GM12878 (cell line): Measurements from ENCODE around the gene PPARA. TPM values are rescaled to one million over a fixed set of nuclear protein-coding genes. Genes with fewer than 3 reads are reported as not detected.

Experiments
- ATAC-seq: fragments of 200-7000 bp; cut with Tn5 transposase; 3 replicates; pipeline ENCODE4 v1.9.1; 2020; ENCODE audit warnings: mild to moderate bottlenecking, moderate library complexity
- BruUV-seq: library from RNA; stranded (reverse); fragments of 400-500 nt; replicated peaks from 2 replicates; lab custom pipeline; 2021; lab: Mats Ljungman, UMichigan
- CTCF ChIA-PET: fragments of 300-600 bp; sonication (Branson Sonifier 250); formaldehyde crosslinking; extraction: SDS; loops from one replicate; lab custom pipeline; 2021; ENCODE audit warnings: inconsistent platforms; lab: Yijun Ruan, JAX
- POLR2A ChIA-PET: fragments of 350-600 bp; formaldehyde crosslinking; extraction: SDS; loops from one replicate; lab custom pipeline; 2021; ENCODE audit warnings: inconsistent platforms; lab: Charles Lee
- RAD21 ChIA-PET: fragments of 300-600 bp; sonication (Branson Sonifier 250); formaldehyde crosslinking; loops from one replicate; lab custom pipeline; 2023; ENCODE audit warnings: antibody characterized with exemption; ENCODE audit not compliant: unreplicated experiment; lab: Charles Lee
- SMC1A ChIA-PET: fragments of 300-600 bp; sonication (Branson Sonifier 250); formaldehyde crosslinking; loops from one replicate; lab custom pipeline; 2023; ENCODE audit not compliant: unreplicated experiment, uncharacterized antibody; lab: Charles Lee
- DNase-seq: peaks from one replicate; pipeline ENCODE4 v3.0.0-alpha.2; 2011; ENCODE audit warnings: low read depth, low spot score
- FAIRE-seq: peaks from 3 replicates; lab custom pipeline; 2011; peaks lifted over from hg19 to GRCh38; lab: Jason Lieb, UNC
- H2AFZ ChIP-seq: 2 replicates; pipeline ENCODE4 v1.6.0; 2011; ENCODE audit warnings: low read depth, low read length, control low read depth; ENCODE audit not compliant: control insufficient read depth
- H3K27ac ChIP-seq: 2 replicates; pipeline ENCODE4 v1.5.1; 2011; ENCODE audit warnings: control low read depth; ENCODE audit not compliant: control insufficient read depth, insufficient read depth
- H3K27me3 ChIP-seq, 2 experiments: replicated peaks in 1 of 2; 2 replicates each; pipeline versions ENCODE4 v1.6.0 to v1.6.1; 2011; ENCODE audit warnings: low read length in 1 of 2; ENCODE audit not compliant: control insufficient read depth in 2 of 2, insufficient read depth in 2 of 2
- H3K36me3 ChIP-seq, 2 experiments: 2 replicates each; pipeline ENCODE4 v1.5.1; 2011; ENCODE audit warnings: low read length in 1 of 2; ENCODE audit not compliant: control insufficient read depth in 2 of 2, insufficient read depth in 2 of 2
- H3K4me1 ChIP-seq: 2 replicates; pipeline ENCODE4 v1.6.1; 2011; ENCODE audit warnings: mild to moderate bottlenecking, low read length, moderate library complexity, mixed read lengths; ENCODE audit not compliant: control insufficient read depth, insufficient read depth
- H3K4me2 ChIP-seq: 2 replicates; pipeline ENCODE4 v1.6.0; 2011; ENCODE audit warnings: control low read depth; ENCODE audit not compliant: control insufficient read depth, insufficient read depth
- H3K4me3 ChIP-seq: fragments of 200-600 bp; sonication (generic); 2 replicates; pipeline ENCODE4 v1.5.1; 2016
- H3K79me2 ChIP-seq: 2 replicates; pipeline ENCODE4 v1.6.0; 2011; ENCODE audit warnings: low read length; ENCODE audit not compliant: control insufficient read depth, insufficient read depth
- H3K9ac ChIP-seq: 2 replicates; pipeline ENCODE4 v1.8.0; 2011; ENCODE audit warnings: low read length, control low read depth, mixed read lengths; ENCODE audit not compliant: control insufficient read depth, insufficient read depth
- H3K9me3 ChIP-seq: replicated peaks from 3 replicates; pipeline ENCODE4 v1.5.1; 2011; ENCODE audit warnings: mild to moderate bottlenecking, low read length; ENCODE audit not compliant: control insufficient read depth, insufficient read depth
- H4K20me1 ChIP-seq: 2 replicates; pipeline ENCODE4 v1.6.0; 2011; ENCODE audit not compliant: control insufficient read depth, insufficient read depth
- BMI1 ChIP-seq: fragments of 450-650 bp; IDR thresholded peaks from 2 replicates; pipeline ENCODE4 v1.6.1; 2016; ENCODE audit warnings: mild to moderate bottlenecking, moderate library complexity, borderline replicate concordance
- ESRRA ChIP-seq: IDR thresholded peaks from 2 replicates; pipeline ENCODE4 v1.6.1; 2012; ENCODE audit warnings: mild to moderate bottlenecking, low read length, improper control_type of control experiment
- HDAC2 ChIP-seq: fragments of 200-600 bp; sonication (generic); IDR thresholded peaks from 2 replicates; pipeline ENCODE4 v1.6.1; 2017
- HDGF ChIP-seq: fragments of 450-650 bp; IDR thresholded peaks from 2 replicates; pipeline ENCODE4 v1.6.1; 2016; ENCODE audit warnings: antibody characterized with exemption
- IKZF2 ChIP-seq, 2 experiments: fragments of 450-650 bp; IDR thresholded peaks; 2 replicates each; pipeline ENCODE4 v1.6.1; 2017; ENCODE audit warnings: mild to moderate bottlenecking in 2 of 2, moderate library complexity in 2 of 2
- MEF2B ChIP-seq: fragments of 450-650 bp; IDR thresholded peaks from 2 replicates; pipeline ENCODE4 v1.6.1; 2018; ENCODE audit warnings: mild to moderate bottlenecking, moderate library complexity; ENCODE audit not compliant: partially characterized antibody, poor library complexity, severe bottlenecking
- MXI1 ChIP-seq: fragments of 150-350 bp; IDR thresholded peaks from 2 replicates; pipeline ENCODE4 v1.6.1; 2011; ENCODE audit warnings: low read depth, mild to moderate bottlenecking, inconsistent platforms, low read length, improper control_type of control experiment
- NRF1 ChIP-seq: conservative IDR thresholded peaks from 2 replicates; pipeline ENCODE4 v1.6.1; 2011; ENCODE audit warnings: mild to moderate bottlenecking, low read depth, low read length, improper control_type of control experiment
- RAD51 ChIP-seq: fragments of 450-650 bp; IDR thresholded peaks from 2 replicates; pipeline ENCODE4 v1.6.1; 2016; ENCODE audit warnings: moderate library complexity, mild to moderate bottlenecking, inconsistent platforms
- SMAD1 ChIP-seq: fragments of 450-650 bp; IDR thresholded peaks from 2 replicates; pipeline ENCODE4 v1.6.1; 2018; ENCODE audit warnings: mild to moderate bottlenecking, low read depth; ENCODE audit not compliant: partially characterized antibody
- SREBF2 ChIP-seq: IDR thresholded peaks from 2 replicates; pipeline ENCODE4 v1.6.1; 2012; ENCODE audit warnings: mild to moderate bottlenecking, low read length
- ZSCAN29 ChIP-seq: fragments of 450-650 bp; IDR thresholded peaks from 2 replicates; pipeline ENCODE4 v1.6.1; 2017; ENCODE audit warnings: mild to moderate bottlenecking, moderate library complexity
- ZZZ3 ChIP-seq: IDR thresholded peaks from 2 replicates; pipeline ENCODE4 v1.6.1; 2011; ENCODE audit warnings: low read depth; ENCODE audit not compliant: control insufficient read depth, insufficient read length
- WGBS: methylation state at CpG from one replicate; pipeline ENCODE4 v1.1.6; 2016; ENCODE audit warnings: low lambda C conversion rate; ENCODE audit not compliant: insufficient replicate concordance, insufficient coverage; ENCODE audit errors: missing lambda C conversion rate; 5-methylcytosine and 5-hydroxymethylcytosine counted together
- in situ Hi-C: fragments of 300-500 bp; cut with MboI; formaldehyde crosslinking; loops from 9 replicates; pipeline ENCODE4 v1.14.3; 2018; ENCODE audit warnings: mixed read lengths
- intact Hi-C: fragments of 100-400 bp; cut with micrococcal nuclease; formaldehyde crosslinking; loops from one replicate; pipeline ENCODE4 v1.14.2; 2022; ENCODE audit not compliant: unreplicated experiment
- polyA plus RNA-seq, 11 experiments: library from polyadenylated mRNA; depleted of rRNA in 4 of 11; unstranded in 6 of 11; stranded (reverse) in 5 of 11; fragments of >200 nt; fragmentation: Nextera tagmentation in 4 of 11; fragmentation: Illumina TruSeq in 1 of 11; extraction: Ambion mirVana in 4 of 11; extraction: Trizol in 1 of 11; gene quantifications; 1 replicate in 1 of 11; 2 replicates in 10 of 11; pipeline versions ENCODE4 v1.2.1 to v1.2.3, GENCODE V29; 2011 to 2016; ENCODE audit warnings: inconsistent platforms in 2 of 11, missing spikeins in 2 of 11, low read depth in 1 of 11
- total RNA-seq, 4 experiments: library from RNA; depleted of rRNA in 3 of 4; stranded (reverse); fragments of >200 nt in 3 of 4; fragmentation: Illumina TruSeq in 1 of 4; extraction: Trizol in 1 of 4; gene quantifications; 2 replicates each; pipeline versions ENCODE4 v1.2.1 to v1.2.3, GENCODE V29; 2013 to 2021
- TF ChIP-seq, protein P1 (sequence below): fragments of 450-650 bp; conservative IDR thresholded peaks from 2 replicates; pipeline ENCODE4 v1.6.1; 2017; ENCODE audit warnings: mild to moderate bottlenecking, moderate library complexity
- TF ChIP-seq, protein P2 (sequence below): IDR thresholded peaks from 2 replicates; pipeline ENCODE4 v1.6.1; 2011; ENCODE audit warnings: borderline replicate concordance, low read depth, mild to moderate bottlenecking, moderate library complexity, low read length; ENCODE audit not compliant: insufficient read depth, poor library complexity, severe bottlenecking
- TF ChIP-seq, protein P3 (sequence below): fragments of 450-650 bp; IDR thresholded peaks from 2 replicates; pipeline ENCODE4 v1.6.1; 2017; ENCODE audit warnings: mild to moderate bottlenecking, moderate library complexity
- TF ChIP-seq, protein P4 (sequence below): IDR thresholded peaks from 2 replicates; pipeline ENCODE4 v1.6.1; 2012; ENCODE audit warnings: low read depth, low read length, improper control_type of control experiment

PPARA gene
- total and polyA plus RNA-seq, 10 of the 15 experiments (the other 5 are each of a cell fraction or from before 2014, with no cell fraction given): 0.72 to 10.4 (median 4.6) TPM

DNA sequence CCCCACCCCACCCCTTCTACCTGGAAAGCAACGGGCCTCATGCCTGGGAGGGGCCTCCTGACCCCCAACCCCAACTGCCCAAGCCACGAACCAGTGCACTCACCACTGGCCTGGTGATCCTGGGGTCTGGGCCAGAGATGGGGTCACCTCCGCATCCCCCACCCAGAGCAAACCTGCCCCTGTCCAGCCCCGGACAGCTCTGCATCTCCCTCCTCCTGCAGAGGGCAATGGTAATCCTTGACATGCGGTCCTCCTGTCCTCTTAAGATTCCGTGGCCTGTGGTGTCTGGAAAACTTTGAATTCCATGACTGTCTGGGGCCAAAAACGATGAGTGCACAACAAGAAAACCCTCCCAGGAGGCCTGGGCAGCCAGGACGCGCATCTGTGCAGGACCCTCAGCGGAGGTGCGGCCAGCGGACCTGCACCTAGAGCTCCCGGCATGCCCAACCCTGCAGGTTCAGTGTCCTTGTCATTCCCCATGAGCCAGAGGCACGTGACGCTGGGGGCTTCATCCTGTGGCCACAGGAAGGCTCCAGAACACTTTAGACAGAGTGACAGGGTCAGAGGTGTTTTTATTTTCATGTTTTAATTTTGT, 16.1 kb upstream of the PPARA start:
- ATAC-seq (no peak), FAIRE-seq (no peak), DNase-seq (no peak)
- no peaks in the 10 kb centered on the region for H3K79me2 ChIP-seq
- in situ Hi-C loops (no loop called here), intact Hi-C loops (no loop called here)
- WGBS: 79% methylated on average over 14 of the region's 15 CpGs
- H3K36me3 ChIP-seq: no peaks in the 10 kb centered on the region
- no peak overlapping the region for H3K4me2 ChIP-seq
- ChIA-PET CTCF (no interaction called here), RAD21 (no interaction called here), SMC1A (no interaction called here), POLR2A (interaction anchor here (0.5 kb wide), 1 partner anchor 173 kb away, joined by 3 read pairs; no protein-coding TSS in a partner anchor)
- no peak overlapping the region for H3K9ac ChIP-seq
- H3K27me3 ChIP-seq: no peaks in the 10 kb centered on the region
- no peaks in the 10 kb centered on the region for H3K9me3 ChIP-seq
- no peaks in the 10 kb centered on the region for H4K20me1 ChIP-seq
- no peak overlapping the region for H3K27ac ChIP-seq
- BruUV-seq: no TSS peak
- H3K4me1 ChIP-seq: peaks cover 14% of the 10 kb centered on the region
- no peak overlapping the region for H3K4me3 ChIP-seq
- no peak overlapping the region for H2AFZ ChIP-seq
- TF ChIP-seq, protein P1, sequence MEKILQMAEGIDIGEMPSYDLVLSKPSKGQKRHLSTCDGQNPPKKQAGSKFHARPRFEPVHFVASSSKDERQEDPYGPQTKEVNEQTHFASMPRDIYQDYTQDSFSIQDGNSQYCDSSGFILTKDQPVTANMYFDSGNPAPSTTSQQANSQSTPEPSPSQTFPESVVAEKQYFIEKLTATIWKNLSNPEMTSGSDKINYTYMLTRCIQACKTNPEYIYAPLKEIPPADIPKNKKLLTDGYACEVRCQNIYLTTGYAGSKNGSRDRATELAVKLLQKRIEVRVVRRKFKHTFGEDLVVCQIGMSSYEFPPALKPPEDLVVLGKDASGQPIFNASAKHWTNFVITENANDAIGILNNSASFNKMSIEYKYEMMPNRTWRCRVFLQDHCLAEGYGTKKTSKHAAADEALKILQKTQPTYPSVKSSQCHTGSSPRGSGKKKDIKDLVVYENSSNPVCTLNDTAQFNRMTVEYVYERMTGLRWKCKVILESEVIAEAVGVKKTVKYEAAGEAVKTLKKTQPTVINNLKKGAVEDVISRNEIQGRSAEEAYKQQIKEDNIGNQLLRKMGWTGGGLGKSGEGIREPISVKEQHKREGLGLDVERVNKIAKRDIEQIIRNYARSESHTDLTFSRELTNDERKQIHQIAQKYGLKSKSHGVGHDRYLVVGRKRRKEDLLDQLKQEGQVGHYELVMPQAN: no peak
- TF ChIP-seq ZSCAN29 (no peak), NRF1 (no peak), MEF2B (no peak), HDAC2 (no peak), HDGF (no peak), RAD51 (no peak), SREBF2 (no peak), ZZZ3 (no peak), IKZF2 (IDR thresholded peaks at IDR 0.05) (no peak), BMI1 (no peak), ESRRA (no peak), SMAD1 (no peak), MXI1 (no peak)
- TF ChIP-seq, protein P2, sequence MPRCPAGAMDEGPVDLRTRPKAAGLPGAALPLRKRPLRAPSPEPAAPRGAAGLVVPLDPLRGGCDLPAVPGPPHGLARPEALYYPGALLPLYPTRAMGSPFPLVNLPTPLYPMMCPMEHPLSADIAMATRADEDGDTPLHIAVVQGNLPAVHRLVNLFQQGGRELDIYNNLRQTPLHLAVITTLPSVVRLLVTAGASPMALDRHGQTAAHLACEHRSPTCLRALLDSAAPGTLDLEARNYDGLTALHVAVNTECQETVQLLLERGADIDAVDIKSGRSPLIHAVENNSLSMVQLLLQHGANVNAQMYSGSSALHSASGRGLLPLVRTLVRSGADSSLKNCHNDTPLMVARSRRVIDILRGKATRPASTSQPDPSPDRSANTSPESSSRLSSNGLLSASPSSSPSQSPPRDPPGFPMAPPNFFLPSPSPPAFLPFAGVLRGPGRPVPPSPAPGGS: no peak
- TF ChIP-seq, protein P3, sequence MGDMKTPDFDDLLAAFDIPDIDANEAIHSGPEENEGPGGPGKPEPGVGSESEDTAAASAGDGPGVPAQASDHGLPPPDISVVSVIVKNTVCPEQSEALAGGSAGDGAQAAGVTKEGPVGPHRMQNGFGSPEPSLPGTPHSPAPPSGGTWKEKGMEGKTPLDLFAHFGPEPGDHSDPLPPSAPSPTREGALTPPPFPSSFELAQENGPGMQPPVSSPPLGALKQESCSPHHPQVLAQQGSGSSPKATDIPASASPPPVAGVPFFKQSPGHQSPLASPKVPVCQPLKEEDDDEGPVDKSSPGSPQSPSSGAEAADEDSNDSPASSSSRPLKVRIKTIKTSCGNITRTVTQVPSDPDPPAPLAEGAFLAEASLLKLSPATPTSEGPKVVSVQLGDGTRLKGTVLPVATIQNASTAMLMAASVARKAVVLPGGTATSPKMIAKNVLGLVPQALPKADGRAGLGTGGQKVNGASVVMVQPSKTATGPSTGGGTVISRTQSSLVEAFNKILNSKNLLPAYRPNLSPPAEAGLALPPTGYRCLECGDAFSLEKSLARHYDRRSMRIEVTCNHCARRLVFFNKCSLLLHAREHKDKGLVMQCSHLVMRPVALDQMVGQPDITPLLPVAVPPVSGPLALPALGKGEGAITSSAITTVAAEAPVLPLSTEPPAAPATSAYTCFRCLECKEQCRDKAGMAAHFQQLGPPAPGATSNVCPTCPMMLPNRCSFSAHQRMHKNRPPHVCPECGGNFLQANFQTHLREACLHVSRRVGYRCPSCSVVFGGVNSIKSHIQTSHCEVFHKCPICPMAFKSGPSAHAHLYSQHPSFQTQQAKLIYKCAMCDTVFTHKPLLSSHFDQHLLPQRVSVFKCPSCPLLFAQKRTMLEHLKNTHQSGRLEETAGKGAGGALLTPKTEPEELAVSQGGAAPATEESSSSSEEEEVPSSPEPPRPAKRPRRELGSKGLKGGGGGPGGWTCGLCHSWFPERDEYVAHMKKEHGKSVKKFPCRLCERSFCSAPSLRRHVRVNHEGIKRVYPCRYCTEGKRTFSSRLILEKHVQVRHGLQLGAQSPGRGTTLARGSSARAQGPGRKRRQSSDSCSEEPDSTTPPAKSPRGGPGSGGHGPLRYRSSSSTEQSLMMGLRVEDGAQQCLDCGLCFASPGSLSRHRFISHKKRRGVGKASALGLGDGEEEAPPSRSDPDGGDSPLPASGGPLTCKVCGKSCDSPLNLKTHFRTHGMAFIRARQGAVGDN: no peak
- TF ChIP-seq, protein P4, sequence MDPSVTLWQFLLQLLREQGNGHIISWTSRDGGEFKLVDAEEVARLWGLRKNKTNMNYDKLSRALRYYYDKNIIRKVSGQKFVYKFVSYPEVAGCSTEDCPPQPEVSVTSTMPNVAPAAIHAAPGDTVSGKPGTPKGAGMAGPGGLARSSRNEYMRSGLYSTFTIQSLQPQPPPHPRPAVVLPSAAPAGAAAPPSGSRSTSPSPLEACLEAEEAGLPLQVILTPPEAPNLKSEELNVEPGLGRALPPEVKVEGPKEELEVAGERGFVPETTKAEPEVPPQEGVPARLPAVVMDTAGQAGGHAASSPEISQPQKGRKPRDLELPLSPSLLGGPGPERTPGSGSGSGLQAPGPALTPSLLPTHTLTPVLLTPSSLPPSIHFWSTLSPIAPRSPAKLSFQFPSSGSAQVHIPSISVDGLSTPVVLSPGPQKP: no peak
